BLaER1 (cell line): ENCODE measurements around the gene DAZAP1.
A peak's percentile ranks its signal among the peaks of the same experiment; 100 is the strongest.

Experiments used
- H3K27ac ChIP-seq: shearing (Covaris generic); formaldehyde crosslinking; 2 replicates; pipeline ENCODE4 v1.8.1; 2022
- H3K27me3 ChIP-seq: shearing (Covaris generic); formaldehyde crosslinking; 2 replicates; pipeline ENCODE4 v1.8.1; 2022
- H3K36me3 ChIP-seq: shearing (Covaris generic); formaldehyde crosslinking; 2 replicates; pipeline ENCODE4 v1.8.1; 2022
- H3K4me1 ChIP-seq: shearing (Covaris generic); formaldehyde crosslinking; 2 replicates; pipeline ENCODE4 v1.8.1; 2022
- H3K4me2 ChIP-seq: shearing (Covaris generic); formaldehyde crosslinking; 2 replicates; pipeline ENCODE4 v1.8.1; 2022
- H3K4me3 ChIP-seq: shearing (Covaris generic); formaldehyde crosslinking; 2 replicates; pipeline ENCODE4 v1.8.1; 2022
- H3K9ac ChIP-seq: shearing (Covaris generic); formaldehyde crosslinking; 2 replicates; pipeline ENCODE4 v1.8.1; 2022
- H3K9me3 ChIP-seq: shearing (Covaris generic); formaldehyde crosslinking; 2 replicates; pipeline ENCODE4 v1.8.1; 2022
- H4K20me1 ChIP-seq: shearing (Covaris generic); formaldehyde crosslinking; 2 replicates; pipeline ENCODE4 v1.8.1; 2022
- Cebpa-rat ChIP-seq: shearing (Covaris generic); IDR thresholded peaks from 2 replicates; pipeline ENCODE4 v1.8.1; 2022

Gene DAZAP1

DNA sequence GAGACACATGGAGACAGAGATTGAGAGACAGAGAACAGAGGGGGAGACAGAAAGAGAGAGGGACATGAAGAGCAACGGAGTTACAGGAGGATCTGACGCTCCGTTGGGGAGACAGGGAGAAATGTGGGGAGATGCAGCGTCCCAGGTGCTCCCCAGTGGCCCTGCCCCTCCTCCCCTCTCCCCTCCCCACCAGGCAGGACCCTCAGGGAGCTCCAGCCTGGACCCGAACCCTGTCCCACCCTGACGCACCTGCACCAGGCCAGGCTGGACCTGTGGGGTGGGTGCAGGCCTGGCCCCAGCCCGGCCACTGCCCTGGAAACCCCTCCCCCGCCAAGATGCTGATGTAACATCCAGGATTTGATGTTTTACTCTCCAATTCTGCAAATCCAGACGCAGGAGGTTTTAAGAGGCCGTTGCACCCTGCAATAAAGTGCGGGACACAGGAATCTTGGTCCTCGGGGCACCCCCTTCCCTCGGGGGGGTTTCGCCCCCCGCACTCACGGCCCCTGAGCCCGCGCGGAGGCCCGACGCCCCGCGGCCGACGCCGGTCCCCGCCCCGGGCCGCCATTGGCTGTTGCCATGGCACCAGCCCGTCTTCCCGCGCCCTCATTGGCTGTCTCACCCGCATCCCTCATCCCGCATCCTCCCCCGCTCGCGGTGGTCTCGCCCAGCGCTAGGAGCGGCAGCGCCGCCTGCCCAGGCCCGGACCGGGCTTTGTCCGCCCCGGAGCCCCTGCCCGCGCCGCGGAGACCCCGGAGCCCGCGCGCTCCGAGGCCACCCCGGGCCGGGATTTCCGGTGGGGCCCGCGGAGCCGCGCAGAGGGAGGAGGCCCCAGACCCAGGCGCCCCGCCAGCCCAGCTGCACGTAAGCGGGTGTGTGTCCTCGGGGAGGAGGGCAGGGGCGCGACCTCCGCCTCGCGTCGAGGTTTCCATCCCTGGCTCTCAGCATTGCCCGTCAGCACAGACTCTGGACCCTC, 42.4 kb downstream of the DAZAP1 start, which contains the start of gene APC2:
Gene APC2 (plus strand): TSS at position 655 of the 976 bp plus-strand sequence. CDS start 2,881 bp downstream, outside the sequence.
- Histone ChIP-seq H3K9me3 (no peaks in the 10 kb centered on the region), H3K27me3 (peaks cover 96% of the 10 kb centered on the region), H3K36me3 (no peaks in the 10 kb centered on the region), H4K20me1 (peaks cover 79% of the 10 kb centered on the region), H3K27ac (no peak within 1 kb of the TSS), H3K9ac (no peak within 1 kb of the TSS), H3K4me1 (peaks cover 37% of the 10 kb centered on the region), H3K4me2 (peak within 1 kb of the TSS; percentile 78), H3K4me3 (peak within 1 kb of the TSS; percentile 56)
- TF ChIP-seq Cebpa-rat: no peak

DNA sequence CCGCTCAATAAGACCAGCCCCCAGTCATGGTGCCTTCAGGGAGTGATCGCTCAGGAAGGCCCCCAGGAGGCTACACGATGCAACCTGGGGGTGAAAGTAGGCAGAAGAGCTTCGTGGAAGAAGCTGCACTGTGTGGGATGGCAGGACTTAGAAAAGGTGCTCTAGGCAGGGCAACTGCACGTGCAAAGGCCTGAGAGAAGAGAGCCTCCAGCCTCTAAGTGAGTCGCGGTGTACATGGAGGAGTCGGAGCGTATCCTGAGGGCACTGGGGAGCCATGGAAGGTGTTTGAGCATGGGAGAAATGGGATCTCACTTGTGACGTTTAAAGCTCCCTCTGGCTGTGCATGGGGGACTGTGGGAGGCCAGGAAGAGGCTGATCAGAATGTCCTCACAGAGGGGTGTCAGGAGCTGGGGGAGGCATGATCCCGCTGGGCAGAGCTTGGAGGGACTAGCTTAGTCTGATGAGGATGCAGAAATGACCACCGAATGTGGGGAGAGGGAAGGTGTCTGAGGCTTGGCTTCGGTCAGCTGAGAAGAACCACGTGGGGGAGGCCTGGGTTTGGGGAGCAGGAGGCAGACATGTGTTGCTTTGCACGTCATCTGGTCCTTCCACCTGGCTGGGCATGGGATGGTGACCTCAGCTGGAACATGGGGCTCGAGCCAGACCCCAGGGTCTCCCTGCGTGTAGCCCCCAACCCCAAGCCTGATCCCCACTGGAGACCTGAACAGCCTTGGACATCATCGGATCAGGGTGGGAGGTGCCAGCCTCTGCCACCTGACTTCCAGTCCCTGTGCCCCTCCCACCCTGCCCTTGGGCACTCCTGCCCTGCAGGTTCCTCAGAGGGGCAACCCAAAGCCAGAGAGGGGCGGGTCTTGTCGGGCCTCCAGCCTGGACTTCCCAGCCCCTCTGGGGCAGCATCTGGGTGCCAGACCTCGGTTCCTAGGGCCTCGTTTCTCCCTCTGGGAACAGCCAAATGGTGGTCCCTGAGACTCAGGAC, 43.6 kb downstream of the DAZAP1 start:
- H3K27me3 ChIP-seq: peaks cover 92% of the 10 kb centered on the region
- peaks cover 70% of the 10 kb centered on the region for H4K20me1 ChIP-seq
- H3K4me1 ChIP-seq: peaks cover 40% of the 10 kb centered on the region
- no peak for TF ChIP-seq Cebpa-rat
- H3K9ac ChIP-seq: no peak overlapping the region
- no peaks in the 10 kb centered on the region for H3K9me3 ChIP-seq
- no peak overlapping the region for H3K4me3 ChIP-seq
- H3K27ac ChIP-seq: no peak overlapping the region
- peak overlapping the region; percentile 78; the same call in 1 of the 2 replicates for H3K4me2 ChIP-seq
- no peaks in the 10 kb centered on the region for H3K36me3 ChIP-seq

DNA sequence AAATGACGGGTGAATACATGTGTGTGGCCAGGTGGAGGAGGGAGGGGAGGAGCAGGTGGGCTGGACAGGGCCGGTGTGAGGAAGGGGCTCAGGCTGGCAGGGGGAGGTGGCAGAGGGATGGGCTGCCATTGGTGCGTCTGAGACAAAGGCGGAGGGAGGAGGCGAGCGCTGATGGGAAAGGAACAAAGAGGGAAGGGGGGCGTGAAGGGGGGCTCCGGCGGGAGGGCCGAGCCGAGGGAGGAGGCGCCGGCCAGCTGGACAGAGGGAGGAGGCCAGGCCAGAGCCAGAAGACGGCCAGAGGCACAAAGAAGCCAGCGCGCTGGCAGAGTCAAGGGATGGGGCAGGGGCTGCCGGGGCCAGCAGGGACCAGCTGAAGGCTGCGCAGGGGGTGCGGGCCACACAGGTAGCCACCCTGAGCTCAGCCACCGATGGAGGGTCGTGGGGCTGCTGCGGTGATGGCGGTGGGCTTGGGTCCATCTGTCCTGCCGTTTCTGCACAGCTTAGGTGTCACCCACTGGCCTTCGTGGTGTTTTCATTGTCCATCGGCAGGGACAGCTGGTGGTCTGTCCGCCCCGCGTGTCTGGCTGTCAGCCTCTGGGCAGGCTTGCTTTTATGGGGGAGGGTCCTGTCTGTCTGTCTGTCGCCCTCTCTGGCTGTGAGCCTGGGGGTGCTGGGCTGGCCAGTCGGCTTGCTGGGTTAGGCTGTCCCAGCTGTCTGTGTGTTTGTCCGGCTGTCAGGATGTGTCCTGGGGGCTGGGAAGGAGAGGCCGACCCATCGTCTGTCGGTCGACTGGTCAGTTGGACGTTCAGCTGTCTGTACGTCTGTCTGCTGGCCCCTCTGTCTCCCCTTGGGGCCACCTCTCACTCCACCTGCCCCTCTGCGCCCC, 44.8 kb downstream of the DAZAP1 start:
- no peaks in the 10 kb centered on the region for H3K36me3 ChIP-seq
- H4K20me1 ChIP-seq: peaks cover 70% of the 10 kb centered on the region
- TF ChIP-seq Cebpa-rat: no peak
- no peak overlapping the region for H3K27ac ChIP-seq
- peaks cover 51% of the 10 kb centered on the region for H3K4me1 ChIP-seq
- H3K9me3 ChIP-seq: no peaks in the 10 kb centered on the region
- H3K27me3 ChIP-seq: peaks cover 92% of the 10 kb centered on the region
- no peak overlapping the region for H3K4me2 ChIP-seq
- H3K9ac ChIP-seq: no peak overlapping the region
- no peak overlapping the region for H3K4me3 ChIP-seq

DNA sequence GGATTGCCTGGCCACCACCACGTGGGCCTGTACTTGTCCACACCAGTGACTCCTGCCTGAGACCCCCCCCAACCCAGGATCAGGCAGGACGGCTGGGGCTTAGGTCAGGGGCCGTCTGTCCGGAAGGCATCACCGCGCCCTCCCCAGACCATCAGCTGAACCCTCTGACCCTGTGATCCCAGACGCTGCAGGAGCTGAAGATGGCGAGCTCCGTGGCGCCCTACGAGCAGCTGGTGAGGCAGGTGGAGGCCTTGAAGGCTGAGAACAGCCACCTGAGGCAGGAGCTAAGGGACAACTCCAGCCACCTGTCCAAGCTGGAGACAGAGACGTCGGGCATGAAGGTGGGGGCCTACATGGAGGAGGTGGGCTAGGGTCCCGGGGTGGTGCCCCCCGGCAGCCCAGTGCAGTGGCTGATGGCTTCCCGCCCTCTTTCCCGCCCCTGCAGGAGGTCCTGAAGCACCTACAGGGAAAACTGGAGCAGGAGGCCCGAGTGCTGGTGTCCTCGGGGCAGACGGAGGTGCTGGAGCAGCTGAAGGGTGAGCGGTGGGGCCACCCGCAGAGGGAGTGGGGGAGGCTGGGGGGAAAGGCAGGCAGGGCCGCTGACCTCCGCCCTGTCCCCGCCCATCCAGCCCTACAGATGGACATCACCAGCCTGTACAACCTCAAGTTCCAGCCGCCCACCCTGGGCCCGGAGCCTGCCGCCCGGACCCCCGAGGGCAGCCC, 45.6 kb downstream of the DAZAP1 start:
- H3K27me3 ChIP-seq: peaks cover 91% of the 10 kb centered on the region
- no peak overlapping the region for H3K4me3 ChIP-seq
- H3K9ac ChIP-seq: no peak overlapping the region
- no peak for TF ChIP-seq Cebpa-rat
- no peaks in the 10 kb centered on the region for H3K36me3 ChIP-seq
- no peak overlapping the region for H3K27ac ChIP-seq
- H4K20me1 ChIP-seq: peaks cover 67% of the 10 kb centered on the region
- peaks cover 53% of the 10 kb centered on the region for H3K4me1 ChIP-seq
- peak overlapping the region; percentile 96 for H3K4me2 ChIP-seq
- no peaks in the 10 kb centered on the region for H3K9me3 ChIP-seq

DNA sequence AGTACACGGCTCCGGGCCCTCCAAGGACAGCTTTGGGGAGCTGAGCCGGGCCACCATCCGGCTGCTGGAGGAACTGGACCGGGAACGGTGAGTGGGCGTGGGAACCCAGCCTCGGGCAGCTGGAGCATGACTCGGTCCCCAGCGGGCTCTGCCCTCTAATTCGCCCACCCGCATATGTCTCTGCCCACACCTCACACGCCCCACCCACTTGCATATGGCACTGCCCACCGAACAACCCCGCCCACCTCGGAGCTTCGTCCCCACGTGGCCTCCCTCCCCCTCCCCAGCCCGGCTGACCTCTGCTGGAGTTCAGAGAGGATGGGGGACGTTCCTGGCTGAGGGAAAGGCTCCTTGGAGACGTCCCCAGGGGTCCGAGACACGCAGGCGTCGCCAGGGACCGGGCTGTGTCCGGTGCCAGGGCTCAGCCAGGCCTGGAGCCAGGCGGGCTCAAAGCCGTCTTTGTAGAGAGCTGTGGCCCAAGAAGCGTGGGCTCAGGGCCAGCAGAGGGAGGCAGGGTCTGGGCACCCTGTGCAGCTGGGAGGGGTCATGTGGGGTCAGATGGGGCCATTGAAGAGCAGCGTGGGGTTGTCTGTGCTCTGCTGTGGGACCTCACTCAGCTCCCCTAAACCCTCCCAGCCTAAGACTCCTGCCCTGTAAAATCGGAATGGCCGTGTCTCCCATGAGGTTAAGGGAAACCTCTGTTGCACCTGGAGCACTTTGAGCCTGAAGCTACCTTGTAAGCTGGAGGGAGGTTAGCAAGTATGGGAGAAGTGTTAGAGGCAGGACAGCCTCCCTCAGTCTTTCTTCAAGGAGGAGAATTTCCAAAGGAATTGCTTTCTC, 46.4 kb downstream of the DAZAP1 start:
- no peak for TF ChIP-seq Cebpa-rat
- H3K9ac ChIP-seq: no peak overlapping the region
- H3K9me3 ChIP-seq: no peaks in the 10 kb centered on the region
- H3K27ac ChIP-seq: peak overlapping the region; percentile 60
- peaks cover 85% of the 10 kb centered on the region for H3K27me3 ChIP-seq
- no peak overlapping the region; the same call in 1 of the 2 replicates for H3K4me3 ChIP-seq
- H3K4me2 ChIP-seq: peak overlapping the region; percentile 96
- H4K20me1 ChIP-seq: peaks cover 67% of the 10 kb centered on the region
- H3K4me1 ChIP-seq: peaks cover 53% of the 10 kb centered on the region
- H3K36me3 ChIP-seq: no peaks in the 10 kb centered on the region

DNA sequence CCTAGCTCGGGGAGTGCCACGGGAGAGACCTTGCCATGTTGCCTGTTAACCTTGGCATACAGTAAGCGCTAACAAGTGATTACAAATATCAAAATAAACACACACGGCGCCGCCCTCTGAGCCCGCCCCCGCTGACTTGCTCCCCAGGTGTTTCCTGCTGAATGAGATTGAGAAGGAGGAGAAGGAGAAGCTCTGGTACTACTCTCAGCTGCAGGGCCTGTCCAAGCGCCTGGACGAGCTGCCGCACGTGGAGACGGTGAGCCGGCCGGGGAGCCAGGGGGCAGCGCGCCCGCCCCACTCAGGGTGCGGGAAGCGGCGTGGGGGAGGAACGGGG, 47.6 kb downstream of the DAZAP1 start:
- peak overlapping the region; percentile 65 for H3K4me3 ChIP-seq
- TF ChIP-seq Cebpa-rat: no peak
- H3K9me3 ChIP-seq: no peaks in the 10 kb centered on the region
- peaks cover 78% of the 10 kb centered on the region for H3K27me3 ChIP-seq
- H3K36me3 ChIP-seq: peaks cover 1% of the 10 kb centered on the region; the same call in 1 of the 2 replicates
- peaks cover 67% of the 10 kb centered on the region for H4K20me1 ChIP-seq
- peak overlapping the region; percentile 96 for H3K4me2 ChIP-seq
- peak overlapping the region; percentile 79 for H3K9ac ChIP-seq
- H3K4me1 ChIP-seq: peaks cover 49% of the 10 kb centered on the region
- H3K27ac ChIP-seq: peak overlapping the region; percentile 93

DNA sequence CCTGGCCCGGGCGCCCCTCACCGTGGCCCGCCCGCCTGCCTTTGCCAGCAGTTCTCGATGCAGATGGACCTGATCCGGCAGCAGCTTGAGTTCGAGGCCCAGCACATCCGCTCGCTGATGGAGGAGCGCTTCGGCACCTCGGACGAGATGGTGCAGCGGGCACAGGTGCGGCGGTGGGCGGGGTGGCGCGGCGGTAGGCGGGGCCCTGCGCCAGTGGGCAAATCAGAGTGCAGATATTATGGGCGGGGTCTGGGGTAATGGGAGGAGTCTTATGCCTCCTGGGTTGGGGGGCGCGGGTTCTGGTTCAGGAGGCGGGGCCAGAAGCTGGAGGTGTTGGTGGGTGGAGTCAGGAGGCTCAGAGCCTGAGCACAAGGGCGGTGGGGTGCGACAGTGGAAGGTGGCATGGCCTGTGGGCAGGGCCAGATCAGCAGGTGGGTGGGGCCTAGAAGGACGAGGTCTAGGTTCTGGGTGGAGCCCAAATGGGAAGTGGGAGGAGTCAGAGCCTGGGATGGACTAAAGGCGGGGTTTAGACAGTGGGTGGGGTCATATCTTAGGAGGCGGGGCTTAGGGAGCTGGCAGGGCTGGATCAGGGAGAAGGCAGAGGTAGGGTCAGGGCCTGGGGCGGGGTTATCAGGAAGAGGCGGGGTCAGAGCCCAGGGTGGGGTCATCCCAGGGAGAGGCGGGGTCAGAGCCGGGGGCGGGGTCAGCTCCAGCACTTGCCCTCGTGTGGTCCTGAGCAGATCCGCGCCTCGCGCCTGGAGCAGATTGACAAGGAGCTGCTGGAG, 48.1 kb downstream of the DAZAP1 start:
- H3K27me3 ChIP-seq: peaks cover 72% of the 10 kb centered on the region
- H3K9ac ChIP-seq: peak overlapping the region; percentile 79
- no peaks in the 10 kb centered on the region for H3K9me3 ChIP-seq
- H3K4me3 ChIP-seq: peak overlapping the region; percentile 65
- H3K36me3 ChIP-seq: peaks cover 7% of the 10 kb centered on the region; the same call in 1 of the 2 replicates
- H3K27ac ChIP-seq: peak overlapping the region; percentile 93
- H3K4me2 ChIP-seq: peak overlapping the region; percentile 96
- peaks cover 67% of the 10 kb centered on the region for H4K20me1 ChIP-seq
- no peak for TF ChIP-seq Cebpa-rat
- H3K4me1 ChIP-seq: peaks cover 44% of the 10 kb centered on the region
